Prostate gland (tissue), 2 donors: ENCODE results near the gene SYNPO2.

ENCODE experiments used
- POLR2AphosphoS5 ChIP-seq: sonication (generic); formaldehyde crosslinking; IDR thresholded peaks from one replicate; pipeline ENCODE4 v1.6.1; 2017; ENCODE audit warnings: antibody characterized with exemption
- TF ChIP-seq, protein P1 (sequence below), 4 experiments: fragments of 200-600 bp in 2 of 4; fragments of 450-650 bp in 2 of 4; sonication (generic) in 2 of 4; IDR thresholded peaks; 1 replicate in 3 of 4; 2 replicates in 1 of 4; pipeline ENCODE4 v1.5.1; 2016 to 2019; ENCODE audit warnings: antibody characterized with exemption in 4 of 4, mild to moderate bottlenecking in 2 of 4, moderate library complexity in 2 of 4

DNA sequence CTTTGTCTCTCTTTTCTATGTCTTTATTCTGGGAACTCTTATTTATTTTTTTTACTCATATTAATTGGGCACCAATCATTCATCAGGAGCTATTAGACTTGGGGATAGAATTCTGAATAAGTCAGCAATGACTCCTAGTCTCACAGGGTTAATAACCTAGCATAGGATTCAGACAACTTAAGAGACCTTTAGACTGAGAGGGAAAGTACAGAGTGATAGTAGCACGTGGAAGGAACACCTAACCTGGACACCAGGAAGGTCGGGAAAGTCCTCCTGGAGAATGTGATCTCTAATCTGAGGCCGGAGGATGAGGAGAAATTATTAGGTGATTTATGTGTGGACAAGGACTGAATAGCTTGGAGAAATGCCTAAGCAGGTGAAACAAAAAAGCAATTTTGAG is 3.9 kb upstream of the SYNPO2 start:
- TF ChIP-seq, protein P1, sequence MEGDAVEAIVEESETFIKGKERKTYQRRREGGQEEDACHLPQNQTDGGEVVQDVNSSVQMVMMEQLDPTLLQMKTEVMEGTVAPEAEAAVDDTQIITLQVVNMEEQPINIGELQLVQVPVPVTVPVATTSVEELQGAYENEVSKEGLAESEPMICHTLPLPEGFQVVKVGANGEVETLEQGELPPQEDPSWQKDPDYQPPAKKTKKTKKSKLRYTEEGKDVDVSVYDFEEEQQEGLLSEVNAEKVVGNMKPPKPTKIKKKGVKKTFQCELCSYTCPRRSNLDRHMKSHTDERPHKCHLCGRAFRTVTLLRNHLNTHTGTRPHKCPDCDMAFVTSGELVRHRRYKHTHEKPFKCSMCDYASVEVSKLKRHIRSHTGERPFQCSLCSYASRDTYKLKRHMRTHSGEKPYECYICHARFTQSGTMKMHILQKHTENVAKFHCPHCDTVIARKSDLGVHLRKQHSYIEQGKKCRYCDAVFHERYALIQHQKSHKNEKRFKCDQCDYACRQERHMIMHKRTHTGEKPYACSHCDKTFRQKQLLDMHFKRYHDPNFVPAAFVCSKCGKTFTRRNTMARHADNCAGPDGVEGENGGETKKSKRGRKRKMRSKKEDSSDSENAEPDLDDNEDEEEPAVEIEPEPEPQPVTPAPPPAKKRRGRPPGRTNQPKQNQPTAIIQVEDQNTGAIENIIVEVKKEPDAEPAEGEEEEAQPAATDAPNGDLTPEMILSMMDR (IDR thresholded peaks at IDR 0.05) = no peak
- no peak for TF ChIP-seq POLR2AphosphoS5
